GM12801 (cell line): Measurements from ENCODE around the gene NUP58.

Experiments used
- TF ChIP-seq, protein P1 (sequence below): IDR thresholded peaks from one replicate; pipeline ENCODE4 v1.5.1; 2011; ENCODE audit warnings: control low read depth; ENCODE audit not compliant: insufficient read length; ENCODE audit errors: extremely low read depth

NUP58 gene, protein sequence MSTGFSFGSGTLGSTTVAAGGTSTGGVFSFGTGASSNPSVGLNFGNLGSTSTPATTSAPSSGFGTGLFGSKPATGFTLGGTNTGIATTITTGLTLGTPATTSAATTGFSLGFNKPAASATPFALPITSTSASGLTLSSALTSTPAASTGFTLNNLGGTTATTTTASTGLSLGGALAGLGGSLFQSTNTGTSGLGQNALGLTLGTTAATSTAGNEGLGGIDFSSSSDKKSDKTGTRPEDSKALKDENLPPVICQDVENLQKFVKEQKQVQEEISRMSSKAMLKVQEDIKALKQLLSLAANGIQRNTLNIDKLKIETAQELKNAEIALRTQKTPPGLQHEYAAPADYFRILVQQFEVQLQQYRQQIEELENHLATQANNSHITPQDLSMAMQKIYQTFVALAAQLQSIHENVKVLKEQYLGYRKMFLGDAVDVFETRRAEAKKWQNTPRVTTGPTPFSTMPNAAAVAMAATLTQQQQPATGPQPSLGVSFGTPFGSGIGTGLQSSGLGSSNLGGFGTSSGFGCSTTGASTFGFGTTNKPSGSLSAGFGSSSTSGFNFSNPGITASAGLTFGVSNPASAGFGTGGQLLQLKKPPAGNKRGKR

DNA sequence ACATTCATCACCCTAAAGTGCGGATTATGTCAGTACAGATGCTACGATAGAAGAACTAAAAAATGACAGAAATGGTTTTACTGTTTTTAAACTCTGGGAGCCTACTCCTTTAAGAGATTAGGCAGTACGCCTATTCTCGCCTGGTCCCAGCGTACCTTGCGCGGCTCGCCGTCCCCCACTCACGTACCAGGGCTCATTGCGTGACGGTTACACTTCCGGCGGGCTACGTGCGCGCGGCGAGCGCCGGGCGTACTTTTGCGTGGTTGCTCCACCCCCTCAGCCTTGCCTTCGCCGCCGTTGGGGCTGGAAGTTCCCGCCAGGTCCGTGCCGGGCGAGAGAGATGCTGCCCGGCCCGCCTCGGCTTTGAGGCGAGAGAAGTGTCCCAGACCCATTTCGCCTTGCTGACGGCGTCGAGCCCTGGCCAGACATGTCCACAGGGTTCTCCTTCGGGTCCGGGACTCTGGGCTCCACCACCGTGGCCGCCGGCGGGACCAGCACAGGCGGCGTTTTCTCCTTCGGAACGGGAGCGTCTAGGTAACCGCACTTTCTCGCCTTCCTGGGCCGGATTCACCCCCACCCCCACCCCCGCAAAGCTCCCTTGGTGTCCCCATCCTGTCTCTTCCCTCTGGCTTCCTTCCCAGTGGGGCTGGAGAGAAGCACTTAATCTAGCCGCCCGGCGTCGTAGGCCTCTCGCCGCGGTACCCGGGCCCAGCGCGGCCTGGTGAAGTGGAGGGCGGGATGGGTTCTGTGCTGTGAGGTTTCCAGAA, at the start of gene NUP58:
NUP58 (plus strand) TSS at position 279 of the 767 bp plus-strand sequence; CDS start at position 428, 149 bp downstream.
- TF ChIP-seq, protein P1, sequence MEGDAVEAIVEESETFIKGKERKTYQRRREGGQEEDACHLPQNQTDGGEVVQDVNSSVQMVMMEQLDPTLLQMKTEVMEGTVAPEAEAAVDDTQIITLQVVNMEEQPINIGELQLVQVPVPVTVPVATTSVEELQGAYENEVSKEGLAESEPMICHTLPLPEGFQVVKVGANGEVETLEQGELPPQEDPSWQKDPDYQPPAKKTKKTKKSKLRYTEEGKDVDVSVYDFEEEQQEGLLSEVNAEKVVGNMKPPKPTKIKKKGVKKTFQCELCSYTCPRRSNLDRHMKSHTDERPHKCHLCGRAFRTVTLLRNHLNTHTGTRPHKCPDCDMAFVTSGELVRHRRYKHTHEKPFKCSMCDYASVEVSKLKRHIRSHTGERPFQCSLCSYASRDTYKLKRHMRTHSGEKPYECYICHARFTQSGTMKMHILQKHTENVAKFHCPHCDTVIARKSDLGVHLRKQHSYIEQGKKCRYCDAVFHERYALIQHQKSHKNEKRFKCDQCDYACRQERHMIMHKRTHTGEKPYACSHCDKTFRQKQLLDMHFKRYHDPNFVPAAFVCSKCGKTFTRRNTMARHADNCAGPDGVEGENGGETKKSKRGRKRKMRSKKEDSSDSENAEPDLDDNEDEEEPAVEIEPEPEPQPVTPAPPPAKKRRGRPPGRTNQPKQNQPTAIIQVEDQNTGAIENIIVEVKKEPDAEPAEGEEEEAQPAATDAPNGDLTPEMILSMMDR = no peak

DNA sequence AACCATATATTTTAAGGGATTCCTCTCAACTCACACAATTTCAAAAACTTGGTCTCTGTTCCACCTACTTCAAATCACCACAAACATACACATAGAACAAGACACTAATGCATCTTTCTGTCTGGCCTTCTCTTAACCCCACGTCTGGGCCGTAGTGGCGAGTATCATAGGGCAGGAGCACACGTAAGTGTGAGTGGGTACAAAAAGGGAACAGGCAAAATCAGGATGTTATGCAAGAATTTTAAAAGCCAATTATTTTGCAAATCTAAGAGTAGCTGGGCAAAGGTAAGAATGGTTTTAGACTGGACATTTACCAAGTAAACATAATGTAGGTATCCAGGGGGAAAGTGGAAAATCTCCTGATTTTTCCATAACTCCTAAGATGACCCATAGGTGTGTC, 49.2 kb upstream of the NUP58 start:
- TF ChIP-seq, protein P1 = no peak

DNA sequence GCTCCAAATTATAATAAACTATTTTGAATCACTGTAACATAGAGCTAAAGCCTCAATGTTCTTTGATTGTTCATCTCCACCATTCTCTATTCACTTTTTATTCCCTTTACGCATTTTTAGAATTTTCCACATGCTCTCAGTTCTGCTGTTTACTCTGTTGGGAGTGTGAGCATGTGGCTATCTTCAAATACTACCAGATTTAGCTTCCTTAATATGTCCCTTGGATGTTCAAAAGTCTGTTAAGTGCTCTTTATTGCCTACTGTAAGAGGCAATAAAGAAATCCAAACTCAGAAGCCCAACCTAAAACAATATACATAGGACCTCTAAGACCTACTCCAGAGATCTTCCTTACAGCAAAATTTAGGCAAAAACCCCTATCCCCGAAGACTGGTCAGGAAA, 48.7 kb upstream of the NUP58 start:
- TF ChIP-seq, protein P1 = no peak

DNA sequence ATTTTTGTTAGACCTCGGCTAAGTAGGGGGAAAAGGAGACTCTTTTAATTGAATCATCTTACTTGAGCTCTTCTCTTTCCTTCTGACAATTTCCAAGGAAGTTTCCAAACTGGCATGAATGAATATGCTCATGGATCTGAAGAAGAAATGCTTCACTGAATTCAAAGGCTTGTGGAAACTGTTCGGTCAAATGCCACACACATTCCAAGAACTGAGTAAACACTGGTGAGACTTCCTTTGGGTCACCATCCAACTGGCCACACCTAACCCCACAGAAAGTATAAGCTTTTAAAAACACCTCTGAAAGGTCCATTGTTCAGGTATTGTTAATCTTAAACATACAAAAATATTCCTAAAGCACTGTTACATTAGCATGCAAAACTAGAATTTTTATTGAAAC, 47.7 kb upstream of the NUP58 start:
- TF ChIP-seq, protein P1 = no peak

DNA sequence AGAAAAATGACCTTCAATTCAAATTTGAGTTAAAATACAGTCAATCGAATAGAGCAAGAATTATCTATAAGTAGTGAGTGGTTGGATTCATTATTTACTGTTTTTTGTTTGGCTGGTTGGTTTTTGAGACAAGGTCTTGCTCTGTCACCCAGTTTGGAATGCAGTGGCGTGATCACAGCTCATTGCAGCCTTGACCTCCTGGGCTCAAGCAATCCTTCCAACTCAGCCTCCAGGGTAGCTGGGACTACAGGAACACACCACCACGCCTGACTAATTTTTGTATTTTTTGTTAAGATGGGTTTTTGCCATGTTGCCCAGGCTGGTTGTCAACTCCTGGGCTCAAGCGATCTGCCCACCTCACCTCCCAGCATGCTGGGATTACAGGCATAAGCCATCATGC, 39.2 kb upstream of the NUP58 start:
- TF ChIP-seq, protein P1 = no peak

DNA sequence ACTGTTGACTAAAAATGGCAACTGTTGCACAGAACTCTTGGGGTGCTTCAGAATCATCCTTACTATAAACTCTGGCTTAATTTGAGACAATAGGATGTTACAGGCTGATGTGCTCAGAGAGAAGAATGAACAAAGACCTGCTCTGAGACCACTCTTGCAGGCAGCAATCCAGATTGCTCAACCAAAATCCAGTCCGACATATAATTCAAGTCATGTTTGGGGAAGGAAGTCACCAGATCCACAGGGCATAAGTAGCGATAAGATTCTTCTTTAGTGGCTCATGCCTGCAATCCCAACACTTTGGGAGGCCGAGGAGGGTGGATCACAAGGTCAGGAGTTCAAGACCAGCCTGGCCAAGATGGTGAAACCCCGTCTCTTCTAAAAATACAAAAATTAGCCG, 34.7 kb upstream of the NUP58 start:
- TF ChIP-seq, protein P1 = no peak

DNA sequence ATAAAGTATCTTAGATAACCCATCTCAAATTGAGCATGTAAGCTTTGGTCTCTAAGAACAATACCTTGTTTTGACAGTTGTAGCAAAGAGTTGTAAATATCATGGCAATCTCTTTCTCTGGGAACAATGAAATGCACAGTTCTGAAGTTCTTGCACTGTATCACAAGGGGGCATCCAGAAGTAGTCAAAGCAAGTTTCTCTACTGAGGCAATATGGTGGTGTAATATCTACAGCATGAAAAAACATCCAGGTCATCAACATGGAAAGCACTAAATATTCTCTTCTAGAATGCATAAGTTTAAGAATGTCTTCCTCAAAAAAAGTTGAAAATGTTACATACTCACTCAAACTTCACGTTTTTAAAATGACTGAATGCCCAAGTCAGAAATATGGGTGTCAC, 33.7 kb upstream of the NUP58 start:
- TF ChIP-seq, protein P1 = no peak
